Panc1 (cell line): ENCODE data around the gene FUOM. TPM values are rescaled to one million over a fixed set of nuclear protein-coding genes. Genes with fewer than 3 reads are reported as not detected.

Experiments used
- ATAC-seq: fragments of 200-7000 bp; cut with Tn5 transposase; 2 replicates; pipeline ENCODE4 v1.9.1; 2020; ENCODE audit warnings: mild to moderate bottlenecking, moderate library complexity
- BruUV-seq: library from RNA; stranded (reverse); fragments of 400-500 nt; replicated peaks from 2 replicates; lab custom pipeline; 2021; lab: Mats Ljungman, UMichigan
- CTCF ChIA-PET: fragments of 300-600 bp; sonication (Branson Sonifier 250); formaldehyde crosslinking; loops from one replicate; lab custom pipeline; 2022; ENCODE audit warnings: antibody characterized with exemption; lab: Charles Lee
- POLR2A ChIA-PET: fragments of 300-600 bp; sonication (Branson Sonifier 250); formaldehyde crosslinking; loops from one replicate; lab custom pipeline; 2022; ENCODE audit warnings: antibody characterized with exemption; lab: Charles Lee
- DNase-seq: peaks from one replicate; pipeline ENCODE4 v3.0.0-alpha.2; 2010; ENCODE audit warnings: low read depth, low spot score
- H3K27ac ChIP-seq: 2 replicates; pipeline ENCODE4 v1.5.1; 2011; ENCODE audit warnings: mild to moderate bottlenecking, low read length, inconsistent platforms
- H3K27me3 ChIP-seq: fragments of 200-500 bp; sonication (Bioruptor generic); 2 replicates; pipeline ENCODE4 v1.6.0; 2014; ENCODE audit warnings: low read length, inconsistent platforms; ENCODE audit not compliant: control insufficient read depth, insufficient read depth
- H3K36me3 ChIP-seq: fragments of 200-500 bp; sonication (Bioruptor generic); 2 replicates; pipeline ENCODE4 v1.5.1; 2014; ENCODE audit warnings: inconsistent platforms, mild to moderate bottlenecking, low read length, moderate library complexity; ENCODE audit not compliant: control insufficient read depth, insufficient read depth
- H3K4me1 ChIP-seq: 2 replicates; pipeline ENCODE4 v1.5.1; 2011; ENCODE audit warnings: inconsistent platforms, mild to moderate bottlenecking, low read length, moderate library complexity; ENCODE audit not compliant: control insufficient read depth, insufficient read depth
- H3K4me3 ChIP-seq, 2 experiments: 2 replicates each; pipeline ENCODE4 v1.5.1; 2011 to 2012; ENCODE audit warnings: low read depth in 2 of 2, low read length in 2 of 2, mild to moderate bottlenecking in 2 of 2, inconsistent platforms in 1 of 2, moderate library complexity in 1 of 2
- H3K9me3 ChIP-seq: fragments of 200-500 bp; sonication (Bioruptor generic); 2 replicates; pipeline ENCODE4 v1.5.1; 2014; ENCODE audit warnings: low read depth, mild to moderate bottlenecking, inconsistent platforms, low read length, moderate library complexity; ENCODE audit not compliant: control insufficient read depth, insufficient read depth
- CTCF ChIP-seq: fragments of 450-650 bp; IDR thresholded peaks from 2 replicates; pipeline ENCODE4 v1.5.1; 2017; ENCODE audit warnings: mild to moderate bottlenecking
- POLR2AphosphoS5 ChIP-seq: IDR thresholded peaks from 2 replicates; pipeline ENCODE4 v1.6.1; 2012; ENCODE audit warnings: mild to moderate bottlenecking, low read depth, low read length, moderate library complexity
- REST ChIP-seq, 2 experiments: IDR thresholded peaks; 2 replicates each; pipeline ENCODE4 v1.6.1; 2011 to 2012; ENCODE audit warnings: low read depth in 2 of 2, control low read depth in 1 of 2, low read length in 1 of 2, mild to moderate bottlenecking in 1 of 2, moderate library complexity in 1 of 2; ENCODE audit not compliant: insufficient read depth in 1 of 2
- SIN3A ChIP-seq: IDR thresholded peaks from 2 replicates; pipeline ENCODE4 v1.6.1; 2012; ENCODE audit warnings: low read depth, mild to moderate bottlenecking, low read length, moderate library complexity, borderline replicate concordance; ENCODE audit not compliant: insufficient read depth
- TCF7L2 ChIP-seq: IDR thresholded peaks from 2 replicates; pipeline ENCODE4 v1.6.1; 2011; ENCODE audit warnings: mild to moderate bottlenecking, low read depth, low read length, inconsistent platforms
- in situ Hi-C: cut with HindIII; loops from 2 replicates; pipeline ENCODE4 v1.10.0; 2016; ENCODE audit warnings: low sequenced_read_pairs, low pct_unique_long_range_greater_than_20kb
- intact Hi-C: fragments of 100-400 bp; cut with micrococcal nuclease; formaldehyde crosslinking; loops from one replicate; pipeline ENCODE4 v1.10.0; 2022; ENCODE audit not compliant: unreplicated experiment
- total RNA-seq: library from RNA; stranded (reverse); gene quantifications from one replicate; pipeline ENCODE4 v1.2.1, GENCODE V29; 2021; ENCODE audit not compliant: unreplicated experiment

FUOM gene
- total RNA-seq, 1 experiment from 2014 or later: 39.6 TPM

- CTCF ChIA-PET: no interaction called here
- POLR2A ChIA-PET: no interaction called here
- no TSS peak for BruUV-seq
These were observed 8.7 kb downstream of the FUOM start for GRCh38 chr10:133349160-133349568.

GRCh38 chr10:133347710-133348517 lies 9.9 kb downstream of the FUOM start:
- in situ Hi-C loops: no loop called here
- ChIA-PET POLR2A (interaction anchor here (0.6 kb wide), 1 partner anchor 11 kb away, joined by 4 read pairs; no protein-coding TSS in a partner anchor), CTCF (no interaction called here)
- BruUV-seq: no TSS peak
- Histone ChIP-seq H3K36me3 (no peaks in the 10 kb centered on the region), H3K27ac (no peak overlapping the region), H3K27me3 (no peaks in the 10 kb centered on the region), H3K4me1 (peaks cover 11% of the 10 kb centered on the region; the same call in 1 of the 2 replicates), H3K4me3 (no peak overlapping the region), H3K9me3 (no peaks in the 10 kb centered on the region)
- ATAC-seq (no peak), DNase-seq (no peak)
- intact Hi-C loops: no loop called here
- TF ChIP-seq POLR2AphosphoS5 (no peak), CTCF (no peak), SIN3A (no peak), REST (IDR thresholded peaks at IDR 0.05; ENCODE audit: insufficient read depth in 1 of 2, low read depth in 2 of 2, low read length in 1 of 2) (no peak)

More at GRCh38 chr10:133349160-133349568, 8.7 kb downstream of the FUOM start:
- H3K4me1 ChIP-seq: peaks cover 11% of the 10 kb centered on the region; the same call in 1 of the 2 replicates
- no peak overlapping the region for H3K4me3 ChIP-seq
- H3K9me3 ChIP-seq: no peaks in the 10 kb centered on the region
- intact Hi-C loops (no loop called here), in situ Hi-C loops (no loop called here)
- ATAC-seq (no peak), DNase-seq (no peak)
- TF ChIP-seq TCF7L2 (no peak), REST (IDR thresholded peaks at IDR 0.05; ENCODE audit: insufficient read depth in 1 of 2, low read depth in 2 of 2, low read length in 1 of 2) (no peak), SIN3A (no peak), CTCF (no peak), POLR2AphosphoS5 (no peak)
- H3K36me3 ChIP-seq: no peaks in the 10 kb centered on the region
- no peak overlapping the region for H3K27ac ChIP-seq
- H3K27me3 ChIP-seq: no peaks in the 10 kb centered on the region
